Liver (tissue), 9 donors: ENCODE measurements around the gene PIP5KL1. TPM values are rescaled to one million over a fixed set of nuclear protein-coding genes. Genes with fewer than 3 reads are reported as not detected.

ENCODE experiments used
- DNase-seq: peaks from one replicate; pipeline ENCODE4 v3.0.0-alpha.2; 2017; ENCODE audit warnings: low spot score
- H3K27ac ChIP-seq, 2 donors: one replicate each; pipeline ENCODE4 v1.7.0; 2013; ENCODE audit warnings: inconsistent platforms in 2 of 2, low read length in 2 of 2, control low read depth in 1 of 2, low read depth in 1 of 2, mild to moderate bottlenecking in 1 of 2
- H3K27me3 ChIP-seq, 4 donors: one replicate each; pipeline versions ENCODE4 v1.6.1 to v1.7.0; 2013; ENCODE audit warnings: low read length in 3 of 4, inconsistent platforms in 1 of 4, mild to moderate bottlenecking in 1 of 4, moderate library complexity in 1 of 4; ENCODE audit not compliant: control insufficient read depth in 4 of 4, insufficient read depth in 4 of 4
- H3K36me3 ChIP-seq, 4 donors: one replicate each; pipeline versions ENCODE4 v1.6.1 to v1.7.0; 2013; ENCODE audit warnings: low read length in 3 of 4, mild to moderate bottlenecking in 3 of 4, low read depth in 1 of 4, moderate library complexity in 1 of 4; ENCODE audit not compliant: control insufficient read depth in 4 of 4, insufficient read depth in 3 of 4
- H3K4me1 ChIP-seq, 4 donors: one replicate each; pipeline versions ENCODE4 v1.6.1 to v1.7.0; 2013; ENCODE audit warnings: low read length in 3 of 4, mild to moderate bottlenecking in 3 of 4, moderate library complexity in 1 of 4; ENCODE audit not compliant: control insufficient read depth in 4 of 4, insufficient read depth in 4 of 4
- H3K4me3 ChIP-seq, 3 donors: one replicate each; pipeline versions ENCODE4 v1.6.1 to v1.7.0; 2013; ENCODE audit warnings: low read length in 3 of 3, control low read depth in 1 of 3, low read depth in 1 of 3, mild to moderate bottlenecking in 1 of 3
- H3K9ac ChIP-seq, 2 donors: one replicate each; pipeline ENCODE4 v1.7.0; 2013; ENCODE audit warnings: low read length in 2 of 2, mild to moderate bottlenecking in 2 of 2, moderate library complexity in 2 of 2, control low read depth in 1 of 2, low read depth in 1 of 2
- H3K9me3 ChIP-seq, 4 donors: one replicate each; pipeline versions ENCODE4 v1.6.1 to v1.7.0; 2013; ENCODE audit warnings: low read length in 3 of 4; ENCODE audit not compliant: control insufficient read depth in 4 of 4
- ATF3 ChIP-seq: IDR thresholded peaks from 2 replicates; pipeline ENCODE4 v1.6.1; 2016; ENCODE audit warnings: antibody characterized with exemption
- EGR1 ChIP-seq, 2 donors: IDR thresholded peaks; 2 replicates each; pipeline ENCODE4 v1.6.1; 2016 to 2018; ENCODE audit warnings: antibody characterized with exemption in 2 of 2, low read depth in 2 of 2
- FOXA1 ChIP-seq: IDR thresholded peaks from 2 replicates; pipeline ENCODE4 v1.6.1; 2016; ENCODE audit warnings: antibody characterized with exemption
- FOXA2 ChIP-seq: IDR thresholded peaks from 2 replicates; pipeline ENCODE4 v1.6.1; 2016; ENCODE audit warnings: antibody characterized with exemption
- GABPA ChIP-seq, 2 donors: IDR thresholded peaks in 1 of 2; conservative IDR thresholded peaks in 1 of 2; 2 replicates each; pipeline ENCODE4 v1.6.1; 2016; ENCODE audit warnings: antibody characterized with exemption in 2 of 2, mild to moderate bottlenecking in 1 of 2, moderate library complexity in 1 of 2
- HNF4A ChIP-seq, 2 donors: conservative IDR thresholded peaks; 2 replicates each; pipeline ENCODE4 v1.6.1; 2016; ENCODE audit warnings: antibody characterized with exemption in 2 of 2, mild to moderate bottlenecking in 2 of 2
- HNF4G ChIP-seq: IDR thresholded peaks from 2 replicates; pipeline ENCODE4 v1.6.1; 2016; ENCODE audit warnings: antibody characterized with exemption
- JUND ChIP-seq, 2 donors: IDR thresholded peaks; 2 replicates each; pipeline ENCODE4 v1.6.1; 2016; ENCODE audit warnings: antibody characterized with exemption in 2 of 2
- MAX ChIP-seq: IDR thresholded peaks from 2 replicates; pipeline ENCODE4 v1.6.1; 2016; ENCODE audit warnings: antibody characterized with exemption
- NR2F2 ChIP-seq: IDR thresholded peaks from 2 replicates; pipeline ENCODE4 v1.6.1; 2016; ENCODE audit warnings: antibody characterized with exemption
- RAD21 ChIP-seq, 2 donors: IDR thresholded peaks; 2 replicates each; pipeline ENCODE4 v1.6.1; 2016; ENCODE audit warnings: antibody characterized with exemption in 2 of 2, mild to moderate bottlenecking in 2 of 2
- RXRA ChIP-seq, 2 donors: IDR thresholded peaks; 2 replicates each; pipeline ENCODE4 v1.6.1; 2017 to 2018; ENCODE audit warnings: antibody characterized with exemption in 2 of 2, mild to moderate bottlenecking in 1 of 2
- SP1 ChIP-seq: IDR thresholded peaks from 2 replicates; pipeline ENCODE4 v1.6.1; 2018; ENCODE audit warnings: antibody characterized with exemption, mild to moderate bottlenecking
- TAF1 ChIP-seq: conservative IDR thresholded peaks from 2 replicates; pipeline ENCODE4 v1.6.1; 2016; ENCODE audit warnings: antibody characterized with exemption, mild to moderate bottlenecking
- YY1 ChIP-seq: IDR thresholded peaks from 2 replicates; pipeline ENCODE4 v1.6.1; 2016; ENCODE audit warnings: antibody characterized with exemption, mild to moderate bottlenecking
- ZBTB33 ChIP-seq: IDR thresholded peaks from 2 replicates; pipeline ENCODE4 v1.6.1; 2016; ENCODE audit warnings: antibody characterized with exemption
- WGBS: extraction: QIAGEN DNeasy Blood & Tissue Kit; methylation state at CpG from one replicate; pipeline ENCODE4 v1.1.7; 2013; 5-methylcytosine and 5-hydroxymethylcytosine counted together
- polyA plus RNA-seq, 2 donors: library from polyadenylated mRNA; stranded (reverse) in 1 of 2; unstranded in 1 of 2; fragments of 200-250 nt in 1 of 2; fragments of >200 nt in 1 of 2; fragmentation: Nextera tagmentation in 1 of 2; extraction: Ambion mirVana in 1 of 2; gene quantifications; one replicate each; pipeline versions ENCODE4 v1.2.1 to v1.2.3, GENCODE V29; 2013 to 2015
- total RNA-seq, 2 donors: library from RNA; depleted of rRNA; stranded (reverse); fragments of >200 nt; gene quantifications; one replicate each; pipeline ENCODE4 v1.2.3, GENCODE V29; 2014
- TF ChIP-seq, protein P1 (sequence below): IDR thresholded peaks from 2 replicates; pipeline ENCODE4 v1.6.1; 2016; ENCODE audit warnings: antibody characterized with exemption, mild to moderate bottlenecking
- donor health status: healthy.
- donor health status: healthy.
- donor health status: healthy.
- donor health status: healthy.
- donor health status: healthy.

PIP5KL1 gene
- total and polyA plus RNA-seq, 4 donors, result 0.06 to 1.5 (median 0.49) TPM

DNA sequence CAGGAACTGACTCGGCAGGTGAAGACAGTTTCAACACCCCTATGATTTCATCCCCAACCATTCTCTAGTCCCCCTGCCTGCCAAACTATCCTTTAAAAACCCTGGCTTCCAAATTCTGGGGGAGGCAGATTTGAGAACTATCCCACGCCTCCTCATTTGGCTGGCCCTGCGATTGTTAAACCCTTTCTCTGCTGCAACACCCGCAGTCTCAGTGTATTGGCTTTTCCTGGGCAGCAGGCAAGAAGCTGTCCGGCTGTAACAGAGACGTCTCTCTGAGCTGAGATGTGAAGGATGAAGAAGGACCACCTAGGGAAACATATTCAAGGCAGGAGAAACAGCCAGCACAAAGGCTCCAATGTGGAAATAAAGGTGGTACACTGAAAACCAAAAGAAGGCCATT lies 37.7 kb downstream of the PIP5KL1 start:
- H3K36me3 ChIP-seq, result peaks cover 25 to 55% (median 38%) of the 10 kb centered on the region in 4 donors
- no peak overlapping the region for H3K4me3 ChIP-seq
- 83% methylated on average over 6 of the region's 6 CpGs for WGBS
- peaks cover 0 to 6% (median 5%) of the 10 kb centered on the region in 4 donors for H3K9me3 ChIP-seq
- no peak overlapping the region for H3K27ac ChIP-seq
- no peak overlapping the region for H3K9ac ChIP-seq
- peaks cover 0 to 18% (median 17%) of the 10 kb centered on the region in 4 donors for H3K4me1 ChIP-seq
- no peaks in the 10 kb centered on the region for H3K27me3 ChIP-seq
- TF ChIP-seq TAF1, result no peak
- no peak for TF ChIP-seq JUND (IDR thresholded peaks at IDR 0.05)
- TF ChIP-seq, protein P1, sequence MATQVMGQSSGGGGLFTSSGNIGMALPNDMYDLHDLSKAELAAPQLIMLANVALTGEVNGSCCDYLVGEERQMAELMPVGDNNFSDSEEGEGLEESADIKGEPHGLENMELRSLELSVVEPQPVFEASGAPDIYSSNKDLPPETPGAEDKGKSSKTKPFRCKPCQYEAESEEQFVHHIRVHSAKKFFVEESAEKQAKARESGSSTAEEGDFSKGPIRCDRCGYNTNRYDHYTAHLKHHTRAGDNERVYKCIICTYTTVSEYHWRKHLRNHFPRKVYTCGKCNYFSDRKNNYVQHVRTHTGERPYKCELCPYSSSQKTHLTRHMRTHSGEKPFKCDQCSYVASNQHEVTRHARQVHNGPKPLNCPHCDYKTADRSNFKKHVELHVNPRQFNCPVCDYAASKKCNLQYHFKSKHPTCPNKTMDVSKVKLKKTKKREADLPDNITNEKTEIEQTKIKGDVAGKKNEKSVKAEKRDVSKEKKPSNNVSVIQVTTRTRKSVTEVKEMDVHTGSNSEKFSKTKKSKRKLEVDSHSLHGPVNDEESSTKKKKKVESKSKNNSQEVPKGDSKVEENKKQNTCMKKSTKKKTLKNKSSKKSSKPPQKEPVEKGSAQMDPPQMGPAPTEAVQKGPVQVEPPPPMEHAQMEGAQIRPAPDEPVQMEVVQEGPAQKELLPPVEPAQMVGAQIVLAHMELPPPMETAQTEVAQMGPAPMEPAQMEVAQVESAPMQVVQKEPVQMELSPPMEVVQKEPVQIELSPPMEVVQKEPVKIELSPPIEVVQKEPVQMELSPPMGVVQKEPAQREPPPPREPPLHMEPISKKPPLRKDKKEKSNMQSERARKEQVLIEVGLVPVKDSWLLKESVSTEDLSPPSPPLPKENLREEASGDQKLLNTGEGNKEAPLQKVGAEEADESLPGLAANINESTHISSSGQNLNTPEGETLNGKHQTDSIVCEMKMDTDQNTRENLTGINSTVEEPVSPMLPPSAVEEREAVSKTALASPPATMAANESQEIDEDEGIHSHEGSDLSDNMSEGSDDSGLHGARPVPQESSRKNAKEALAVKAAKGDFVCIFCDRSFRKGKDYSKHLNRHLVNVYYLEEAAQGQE, result no peak
- no peak for TF ChIP-seq GABPA (IDR thresholded peaks at IDR 0.05 in 1 of 2, conservative IDR thresholded peaks at IDR 0.05 in 1 of 2)
- no peak for TF ChIP-seq MAX
- no peak for TF ChIP-seq SP1
- no peak for TF ChIP-seq ATF3
- DNase-seq, result no peak

DNA sequence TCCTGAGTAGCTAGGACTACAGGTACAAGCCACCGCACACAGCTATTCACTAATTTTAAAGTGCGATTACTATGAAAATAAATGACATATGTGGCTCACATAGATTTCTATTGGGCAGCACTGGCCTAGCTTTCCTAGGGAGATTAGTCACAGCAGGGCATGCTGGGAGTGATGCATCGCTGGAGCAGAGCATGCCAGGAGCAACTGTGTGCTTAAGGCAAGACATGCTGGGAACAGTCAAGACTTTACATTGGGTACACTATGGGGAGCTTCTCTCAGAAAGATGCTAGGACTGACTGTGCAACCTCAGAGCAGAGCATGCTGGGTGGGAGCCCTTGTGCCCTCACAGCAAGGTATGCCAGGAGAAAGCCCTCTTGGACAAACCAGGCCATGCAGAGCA lies 40.5 kb downstream of the PIP5KL1 start:
- Histone ChIP-seq H3K4me3 (no peak overlapping the region), H3K27me3 (no peaks in the 10 kb centered on the region), H3K27ac (no peak overlapping the region), H3K9me3 (peaks cover 0 to 6% (median 5%) of the 10 kb centered on the region in 4 donors), H3K9ac (no peak overlapping the region), H3K4me1 (no peaks in the 10 kb centered on the region), H3K36me3 (peaks cover 30 to 64% (median 49%) of the 10 kb centered on the region in 4 donors)
- no peak for TF ChIP-seq NR2F2
- no peak for TF ChIP-seq RXRA (IDR thresholded peaks at IDR 0.05)
- no peak for DNase-seq
- WGBS, result 97% methylated on average over 3 of the region's 3 CpGs

DNA sequence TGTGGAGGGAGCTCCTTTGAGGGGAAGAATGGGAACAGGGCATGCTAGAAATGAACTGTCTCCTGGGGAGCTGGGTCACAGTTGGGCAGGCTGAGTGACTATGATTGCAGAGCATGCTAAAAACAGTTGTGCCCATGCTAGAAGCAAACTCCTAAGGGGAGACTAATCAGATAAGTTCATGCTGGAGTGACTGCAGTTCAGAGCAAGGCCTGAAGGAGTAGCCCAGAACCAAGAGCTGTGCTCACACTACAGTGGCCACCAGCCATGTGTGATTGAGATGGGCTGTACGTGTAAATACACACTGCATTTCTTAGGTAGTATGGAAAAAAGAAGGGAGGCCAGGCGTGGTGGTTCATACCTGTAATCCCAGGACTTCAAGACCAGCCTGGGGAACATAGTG lies 42.8 kb downstream of the PIP5KL1 start:
- no peak for TF ChIP-seq JUND (IDR thresholded peaks at IDR 0.05)
- no peak for TF ChIP-seq RAD21 (IDR thresholded peaks at IDR 0.05)
- no peak for TF ChIP-seq SP1
- no peak for TF ChIP-seq YY1
- TF ChIP-seq GABPA (IDR thresholded peaks at IDR 0.05 in 1 of 2, conservative IDR thresholded peaks at IDR 0.05 in 1 of 2), result no peak
- no peak for TF ChIP-seq NR2F2
- no peak for TF ChIP-seq MAX
- no peak for TF ChIP-seq HNF4A (conservative IDR thresholded peaks at IDR 0.05)
- TF ChIP-seq TAF1, result no peak
- TF ChIP-seq ZBTB33, result no peak
- no peak for TF ChIP-seq EGR1 (IDR thresholded peaks at IDR 0.05; ENCODE audit: low read depth in 2 of 2)
- TF ChIP-seq ATF3, result no peak
- no peak for TF ChIP-seq RXRA (IDR thresholded peaks at IDR 0.05)
- TF ChIP-seq HNF4G, result no peak
- TF ChIP-seq, protein P1, result no peak
- TF ChIP-seq FOXA1, result no peak
- TF ChIP-seq FOXA2, result no peak

More for the DNA sequence above, 42.8 kb downstream of the PIP5KL1 start:
- Histone ChIP-seq H3K9me3 (no peaks in the 10 kb centered on the region), H3K27me3 (no peaks in the 10 kb centered on the region), H3K9ac (no peak overlapping the region), H3K4me3 (no peak overlapping the region), H3K36me3 (peaks cover 15 to 41% (median 29%) of the 10 kb centered on the region in 4 donors), H3K4me1 (no peaks in the 10 kb centered on the region), H3K27ac (no peak overlapping the region)
- DNase-seq, result no peak
- WGBS, result 90% methylated on average over 2 of the region's 2 CpGs
